ENCODE results near the gene ADAMTSL1. TPM values are rescaled to one million over a fixed set of nuclear protein-coding genes. Genes with fewer than 3 reads are reported as not detected.

Gene ADAMTSL1
- total RNA-seq, 1 donor from 2014 or later: 12.6 TPM

DNA sequence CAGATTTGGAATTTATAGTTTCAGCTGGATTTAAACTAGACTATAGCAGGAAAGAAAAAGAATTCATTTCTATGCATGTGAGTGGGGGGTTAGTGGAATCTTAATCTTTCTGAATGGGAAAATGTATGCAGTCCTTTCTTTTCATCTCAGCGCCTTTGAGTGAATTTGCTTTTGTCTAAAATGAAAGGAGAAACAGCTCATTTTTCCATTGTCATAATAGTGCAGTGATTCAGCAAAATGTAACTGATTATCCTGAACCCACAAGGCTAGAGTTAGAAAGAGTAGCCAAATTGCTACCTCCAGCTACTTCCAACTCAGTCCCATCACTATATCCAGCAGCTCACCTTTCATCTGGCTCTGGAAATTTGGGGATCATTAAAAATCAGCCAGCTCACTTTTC, 134.4 kb downstream of the ADAMTSL1 start:
- no peaks in the 10 kb centered on the region for H3K27me3 Mint-ChIP-seq (ENCODE audit: low read depth, unreplicated experiment)
- TF ChIP-seq EZH2 (IDR thresholded peaks at IDR 0.05; ENCODE audit: insufficient read depth, low read length) (no peak), CTCF (IDR thresholded peaks at IDR 0.05; ENCODE audit: insufficient read depth, low read depth, low read length) (no peak)
- no peaks in the 10 kb centered on the region for H3K27me3 ChIP-seq (ENCODE audit: insufficient read depth, low read length)
- no peak overlapping the region for H3K9ac ChIP-seq (ENCODE audit: low read length)
- DNase-seq (ENCODE audit: low read depth) (peak; percentile 47), FAIRE-seq (peak; percentile 76)
- H3K4me3 ChIP-seq (ENCODE audit: insufficient read depth, low read depth, low read length): no peak overlapping the region
- peaks cover 15% of the 10 kb centered on the region for H3K4me1 Mint-ChIP-seq (ENCODE audit: low read depth, unreplicated experiment)
- H3K9me3 ChIP-seq (ENCODE audit: insufficient read depth, low read depth, low read length): no peaks in the 10 kb centered on the region
- peaks cover 16% of the 10 kb centered on the region for H3K4me1 ChIP-seq (ENCODE audit: insufficient read depth, low read length)
- peaks cover 27% of the 10 kb centered on the region for H3K79me2 ChIP-seq (ENCODE audit: insufficient read depth, low read length)
- H3K4me2 ChIP-seq (ENCODE audit: low read length): no peak overlapping the region
- H2AFZ ChIP-seq (ENCODE audit: low read depth, low read length): no peak overlapping the region
- peaks cover under 1% of the 10 kb centered on the region for H3K9me3 Mint-ChIP-seq (ENCODE audit: unreplicated experiment)
- peaks cover 3% of the 10 kb centered on the region for H3K36me3 ChIP-seq (ENCODE audit: insufficient read depth, low read length)
- no peaks in the 10 kb centered on the region for H4K20me1 ChIP-seq (ENCODE audit: insufficient read depth, low read length)
- H3K27ac Mint-ChIP-seq (ENCODE audit: unreplicated experiment): no peak overlapping the region
- no peak overlapping the region for H3K4me3 Mint-ChIP-seq (ENCODE audit: unreplicated experiment)
- no peaks in the 10 kb centered on the region for H3K36me3 Mint-ChIP-seq (ENCODE audit: low read depth, unreplicated experiment)
- no peak overlapping the region for H3K27ac ChIP-seq (ENCODE audit: low read depth, low read length)

DNA sequence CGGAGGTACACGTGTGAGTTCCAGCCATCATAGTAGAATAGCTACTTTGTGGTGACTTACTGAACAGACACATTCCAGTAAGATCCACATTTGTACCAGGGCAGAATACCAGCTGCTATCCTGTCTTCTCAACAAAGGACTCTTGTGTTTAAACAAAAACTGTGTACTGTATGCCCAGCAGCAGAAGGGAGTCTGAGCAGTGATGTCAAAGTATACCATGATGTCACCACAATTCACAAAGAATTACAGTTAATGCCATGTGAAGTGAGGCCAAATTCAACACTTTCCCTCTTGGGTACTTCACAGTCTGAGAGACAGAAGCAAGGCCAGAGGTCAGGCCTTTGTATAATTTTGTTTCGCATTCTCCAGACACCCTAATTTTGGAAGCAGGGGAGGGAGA, 137.0 kb downstream of the ADAMTSL1 start:
- no peak overlapping the region for H3K9ac ChIP-seq (ENCODE audit: low read length)

More for the DNA sequence above, 137.0 kb downstream of the ADAMTSL1 start:
- no peaks in the 10 kb centered on the region for H4K20me1 ChIP-seq (ENCODE audit: insufficient read depth, low read length)
- no peak overlapping the region for H2AFZ ChIP-seq (ENCODE audit: low read depth, low read length)
- H3K27me3 ChIP-seq (ENCODE audit: insufficient read depth, low read length): no peaks in the 10 kb centered on the region
- Mint-ChIP-seq H3K27ac (ENCODE audit: unreplicated experiment) (no peak overlapping the region), H3K36me3 (ENCODE audit: low read depth, unreplicated experiment) (no peaks in the 10 kb centered on the region), H3K9me3 (ENCODE audit: unreplicated experiment) (peaks cover 2% of the 10 kb centered on the region), H3K4me1 (ENCODE audit: low read depth, unreplicated experiment) (peaks cover 15% of the 10 kb centered on the region), H3K27me3 (ENCODE audit: low read depth, unreplicated experiment) (no peaks in the 10 kb centered on the region), H3K4me3 (ENCODE audit: unreplicated experiment) (no peak overlapping the region)
- no peak overlapping the region for H3K4me2 ChIP-seq (ENCODE audit: low read length)
- peaks cover 8% of the 10 kb centered on the region for H3K4me1 ChIP-seq (ENCODE audit: insufficient read depth, low read length)
- no peak overlapping the region for H3K27ac ChIP-seq (ENCODE audit: low read depth, low read length)
- DNase-seq (ENCODE audit: low read depth) (no peak), FAIRE-seq (no peak)
- H3K79me2 ChIP-seq (ENCODE audit: insufficient read depth, low read length): peaks cover 37% of the 10 kb centered on the region
- TF ChIP-seq CTCF (IDR thresholded peaks at IDR 0.05; ENCODE audit: insufficient read depth, low read depth, low read length) (no peak), EZH2 (IDR thresholded peaks at IDR 0.05; ENCODE audit: insufficient read depth, low read length) (no peak)
- peaks cover 3% of the 10 kb centered on the region for H3K36me3 ChIP-seq (ENCODE audit: insufficient read depth, low read length)
- H3K9me3 ChIP-seq (ENCODE audit: insufficient read depth, low read depth, low read length): no peaks in the 10 kb centered on the region
- no peak overlapping the region for H3K4me3 ChIP-seq (ENCODE audit: insufficient read depth, low read depth, low read length)

All from astrocyte (in vitro differentiated cells and primary cell).